COLO668 (cell line): ENCODE results near the gene NTF4.
A peak's percentile ranks its signal among the peaks of the same experiment; 100 is the strongest.

Source experiments
- DNase-seq: peaks from one replicate; lab custom pipeline; 2025; ENCODE audit not compliant: unreplicated experiment; lab: John Stamatoyannopoulos, UW

The NTF4 gene

DNA sequence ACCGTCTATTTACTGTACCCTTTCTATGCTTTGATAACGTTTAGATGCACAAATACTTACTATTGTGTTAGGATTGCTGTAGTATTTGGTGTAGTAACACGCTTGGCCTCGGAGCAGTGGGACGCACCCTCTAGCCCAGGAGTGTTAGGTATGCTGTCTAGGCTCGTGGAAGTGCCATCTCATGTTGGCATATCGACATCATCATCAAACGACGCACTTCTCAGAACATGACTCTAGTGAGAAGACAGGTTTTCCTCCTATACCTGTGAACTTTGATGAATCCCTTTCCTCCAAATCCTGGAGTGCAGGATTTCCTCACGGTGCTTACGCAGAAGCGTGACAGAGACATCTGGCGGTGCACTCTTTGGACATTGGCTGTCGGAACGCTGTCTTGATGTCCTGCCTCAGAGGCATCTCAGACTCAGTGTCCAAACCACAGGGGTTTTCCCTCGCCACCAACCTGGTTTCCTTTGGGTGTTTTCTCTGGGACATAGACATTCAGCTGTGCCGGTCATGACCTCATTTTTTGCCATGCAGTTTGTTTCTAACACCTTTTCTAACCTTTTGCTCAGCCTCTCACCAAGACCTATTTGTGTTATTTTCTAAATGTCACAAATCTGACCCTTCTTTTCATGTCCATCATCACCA is 26.9 kb upstream of the NTF4 start:
- DNase-seq = no peak

DNA sequence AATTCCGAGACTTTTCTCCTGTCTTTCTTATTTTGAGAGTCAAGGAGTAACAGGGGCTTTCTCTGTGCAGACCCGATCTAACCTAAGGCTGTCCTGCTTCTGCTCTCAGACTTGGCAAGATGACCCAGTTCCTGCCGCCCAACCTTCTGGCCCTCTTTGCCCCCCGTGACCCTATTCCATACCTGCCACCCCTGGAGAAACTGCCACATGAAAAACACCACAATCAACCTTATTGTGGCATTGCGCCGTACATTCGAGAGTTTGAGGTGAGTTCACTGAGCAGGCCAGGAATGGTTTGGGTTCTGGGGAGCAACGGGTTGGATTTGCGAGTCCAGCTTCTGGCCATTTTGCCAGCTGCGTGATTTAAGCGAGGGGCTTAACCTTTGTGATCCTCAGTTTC is 21.7 kb upstream of the NTF4 start:
- no peak for DNase-seq

- no peak for DNase-seq
Measured at GRCh38 chr19:49085868-49086232, 21.2 kb upstream of the NTF4 start.

DNA sequence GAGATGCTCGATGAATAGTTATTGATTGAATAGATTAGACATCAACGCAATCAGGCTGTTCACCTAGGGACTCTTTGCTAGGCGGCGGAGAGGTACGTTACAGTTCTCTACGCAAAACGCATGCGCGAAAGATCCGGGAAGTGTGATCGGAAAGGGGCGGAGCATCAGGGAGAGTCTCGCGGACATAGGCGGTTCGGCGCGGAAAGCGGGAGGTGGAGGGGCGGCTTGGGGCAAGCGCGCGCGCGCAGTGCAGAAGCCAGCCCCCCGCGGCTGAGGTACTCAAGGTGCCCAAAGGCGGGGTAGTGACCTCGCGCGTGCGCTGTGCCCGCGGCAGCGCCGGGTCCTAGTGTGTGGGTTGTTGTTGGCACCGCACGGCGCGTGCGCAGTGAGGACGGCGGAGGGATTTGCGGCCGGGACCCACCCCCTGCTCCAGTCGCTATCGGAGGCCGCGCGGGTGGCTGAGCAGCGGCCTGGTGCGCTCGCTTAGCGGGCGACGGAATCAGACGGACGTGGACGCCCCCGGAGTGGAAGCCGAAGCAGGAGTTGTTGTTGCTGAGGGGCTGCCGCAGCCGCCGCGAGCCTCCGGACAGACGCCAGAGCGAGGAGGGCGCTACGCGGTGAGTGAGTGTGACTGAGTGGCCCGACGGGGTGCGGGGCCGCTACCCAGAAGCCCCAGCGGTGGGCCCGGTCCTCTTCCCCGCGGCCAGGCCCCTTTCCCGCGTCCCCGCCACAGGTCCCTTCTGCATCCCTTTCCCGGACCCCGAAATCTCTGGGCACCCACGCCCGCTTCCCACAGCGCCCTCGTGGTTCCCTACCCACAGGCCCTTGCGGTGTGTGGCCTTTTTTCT is 20.6 kb upstream of the NTF4 start, which contains the start of gene SNRNP70:
Gene SNRNP70 (plus strand): TSS at position 432 of the 848 bp plus-strand sequence. CDS start 964 bp downstream, outside the sequence.
- DNase-seq = peak; percentile 99

DNA sequence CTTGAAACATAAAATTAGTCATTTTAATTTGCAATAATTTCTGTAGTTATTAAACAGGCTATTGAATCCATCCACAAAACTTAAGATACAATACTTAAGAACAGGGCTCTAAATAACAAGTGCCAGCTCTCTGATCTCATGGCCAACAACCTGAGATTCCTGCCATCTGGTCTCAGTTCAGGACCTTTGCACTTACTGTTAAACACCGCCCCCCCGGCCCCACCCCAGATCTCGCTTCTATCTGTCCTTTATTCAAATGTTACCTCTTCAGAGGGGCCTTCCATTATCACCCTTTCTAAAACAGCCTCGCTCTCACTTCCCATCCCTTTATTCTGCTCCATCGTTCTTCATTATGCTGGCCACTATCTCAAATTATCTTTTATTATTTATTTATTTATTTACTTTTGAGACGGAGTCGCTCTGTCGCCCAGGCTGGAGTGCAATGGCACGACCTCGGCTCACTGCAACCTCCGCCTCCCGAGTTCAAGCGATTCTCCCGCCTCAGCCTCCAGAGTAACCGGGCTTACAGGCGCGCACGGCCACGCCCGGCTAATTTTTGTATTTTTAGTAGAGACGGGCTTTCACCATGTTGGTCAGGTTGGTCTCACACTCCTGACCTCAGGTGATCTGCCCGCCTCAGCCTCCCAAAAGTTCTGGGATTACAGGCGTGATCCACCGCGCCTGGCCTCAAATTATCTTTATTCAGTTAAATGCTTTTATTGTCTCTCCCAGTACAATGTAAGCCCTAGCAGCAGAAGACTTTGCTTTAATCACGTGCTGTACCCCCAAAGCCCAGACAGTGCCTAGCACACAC is 19.8 kb upstream of the NTF4 start:
- DNase-seq = peak; percentile 15

DNA sequence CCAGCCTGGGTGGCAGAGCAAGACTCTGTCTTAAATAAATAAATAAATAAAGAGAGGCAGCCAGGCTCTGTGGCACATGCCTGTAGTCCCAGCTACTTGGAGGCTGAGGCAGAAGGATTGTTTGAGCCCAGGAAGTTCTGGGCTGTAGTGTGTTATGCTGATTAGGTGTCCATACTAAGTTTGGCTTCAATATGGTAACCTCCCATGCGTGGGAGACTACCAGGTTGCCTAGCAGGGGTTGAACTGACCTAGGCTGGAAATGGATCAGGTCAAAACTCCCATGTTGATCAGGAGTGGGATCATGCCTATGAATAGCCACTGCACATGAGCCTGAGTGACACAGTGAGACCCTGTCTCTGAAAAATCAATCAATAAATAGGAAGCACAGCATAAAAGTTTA is 16.7 kb upstream of the NTF4 start:
- no peak for DNase-seq

GRCh38 chr19:49080392-49080791 is 15.8 kb upstream of the NTF4 start:
- no peak for DNase-seq

DNA sequence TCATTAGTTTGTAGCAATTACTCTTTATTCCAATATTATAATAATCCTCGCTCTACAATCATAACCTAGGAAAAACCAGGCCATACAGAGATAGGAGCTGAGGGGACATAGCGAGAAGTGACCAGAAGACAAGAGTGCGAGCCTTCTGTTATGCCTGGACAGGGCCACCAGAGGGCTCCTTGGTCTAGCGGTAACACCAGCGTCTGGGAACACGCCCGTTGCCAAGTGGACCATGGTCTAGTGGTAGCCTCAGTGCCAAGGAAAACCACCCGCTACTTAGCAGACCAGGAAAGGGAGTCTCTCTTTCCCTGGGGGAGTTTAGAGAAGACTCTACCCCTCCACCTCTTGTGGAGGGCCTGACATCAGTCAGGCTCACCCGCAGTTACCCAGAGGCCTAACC is 10.3 kb upstream of the NTF4 start:
- DNase-seq = peak; percentile 52

DNA sequence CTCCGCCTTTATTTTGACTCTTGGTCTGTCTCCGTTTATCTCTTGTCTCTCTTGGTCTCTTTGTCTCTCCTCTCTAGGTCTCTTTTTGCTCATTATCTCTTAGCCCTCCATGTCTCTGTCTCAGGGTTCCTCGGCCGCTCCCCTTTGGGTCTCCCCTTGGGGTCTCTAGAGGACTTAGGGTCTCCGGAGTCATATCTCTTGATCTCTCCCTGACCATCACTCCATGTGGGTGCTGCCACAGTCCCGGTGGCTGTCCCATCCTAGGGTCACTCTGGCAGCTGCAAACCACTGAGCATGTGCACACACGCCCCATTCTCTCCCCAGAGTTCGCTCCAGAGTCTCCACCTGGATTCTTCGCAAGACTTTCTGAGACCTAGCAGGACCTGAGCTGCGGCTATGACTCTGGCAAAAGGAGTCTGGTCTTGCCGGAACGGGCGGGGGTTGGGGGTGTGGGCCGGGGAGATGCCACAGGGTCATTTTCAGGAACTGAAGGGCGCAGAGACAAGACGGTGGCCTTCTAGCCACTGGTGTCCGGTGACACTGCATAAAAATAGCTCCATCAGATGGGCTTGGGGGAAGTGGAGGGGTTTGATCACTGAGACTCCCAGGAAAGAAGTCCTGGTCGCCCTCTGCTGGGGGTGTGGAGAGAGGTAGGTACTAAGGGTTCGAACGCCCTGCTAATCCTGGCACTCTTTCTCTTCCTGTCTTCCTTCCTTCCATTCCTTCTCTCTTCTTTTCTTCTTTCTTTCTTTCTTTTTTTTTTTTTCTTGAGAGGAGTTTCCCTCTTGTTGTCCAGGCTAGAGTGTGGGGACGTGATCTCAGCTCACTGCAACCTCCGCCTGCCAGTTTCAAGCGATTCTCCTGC is 9.1 kb upstream of the NTF4 start:
- no peak for DNase-seq

GRCh38 chr19:49071860-49072547 is 7.4 kb upstream of the NTF4 start:
- peak; percentile 15 for DNase-seq

DNA sequence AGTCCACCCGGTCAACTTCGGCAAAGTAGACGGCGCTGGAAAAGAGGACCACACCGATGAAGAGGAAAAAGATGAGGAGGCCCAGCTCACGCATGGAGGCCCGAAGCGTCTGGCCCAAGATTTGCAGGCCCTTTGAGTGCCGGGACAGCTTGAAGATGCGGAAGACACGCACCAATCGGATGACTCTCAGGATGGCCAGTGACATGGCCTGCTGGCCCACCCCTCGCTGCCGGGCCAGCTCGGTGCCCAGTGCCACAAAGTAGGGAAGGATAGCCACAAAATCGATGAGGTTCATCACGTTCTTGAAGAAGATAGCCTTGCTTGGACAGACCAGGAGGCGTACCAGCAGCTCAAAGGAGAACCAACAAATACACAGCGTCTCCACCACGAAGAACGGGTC is 5.8 kb upstream of the NTF4 start:
- no peak for DNase-seq

DNA sequence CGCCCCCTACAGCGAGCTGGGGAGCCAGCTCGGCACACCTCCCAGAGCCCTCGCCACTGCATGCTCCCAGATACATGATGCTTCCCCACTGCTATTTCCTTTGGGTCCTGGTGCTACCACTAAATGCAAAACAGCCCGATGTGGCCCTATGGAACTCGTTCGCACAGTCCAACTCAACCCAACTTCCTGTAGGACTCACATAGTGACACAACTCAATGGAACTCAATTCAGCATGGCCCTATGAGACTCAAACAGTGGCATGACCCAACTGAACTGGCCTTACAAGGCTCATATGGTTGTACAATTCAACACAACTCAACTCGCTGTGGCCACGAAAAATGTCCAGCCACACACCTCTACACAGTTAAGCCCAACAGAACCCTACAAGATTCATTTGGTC is 4.4 kb upstream of the NTF4 start:
- no peak for DNase-seq

- no peak for DNase-seq
Measured at GRCh38 chr19:49067554-49067953, 2.9 kb upstream of the NTF4 start.

DNA sequence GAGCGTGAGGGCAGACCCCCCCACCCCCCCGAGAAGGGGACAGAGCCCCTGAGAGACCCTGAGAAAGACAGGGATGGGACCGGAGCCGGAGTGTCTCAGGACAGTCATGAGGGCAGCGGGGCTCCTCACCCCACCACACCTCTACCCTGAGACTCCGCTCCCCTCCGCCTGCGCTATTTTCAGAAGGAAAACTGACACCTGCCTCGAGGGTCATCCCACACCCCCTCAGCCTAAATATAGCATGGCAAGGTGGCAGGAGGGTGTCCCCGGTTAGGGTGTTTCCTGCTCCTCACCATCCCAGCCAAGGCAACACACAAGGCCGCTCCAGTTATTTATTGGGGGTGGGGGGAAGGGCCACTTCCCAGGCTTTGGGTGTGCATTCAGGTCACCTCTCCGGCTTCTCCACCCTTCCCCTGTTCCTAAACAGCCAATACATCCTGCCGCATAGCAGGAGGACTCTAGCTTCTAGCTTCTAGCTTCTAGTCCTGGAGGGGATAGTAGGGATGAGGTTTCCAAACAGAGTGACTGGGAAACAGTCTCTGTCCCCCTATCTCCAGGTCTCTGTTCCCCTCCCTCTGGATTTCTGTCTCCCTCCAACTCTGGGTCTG is 1.4 kb upstream of the NTF4 start:
- DNase-seq = no peak

DNA sequence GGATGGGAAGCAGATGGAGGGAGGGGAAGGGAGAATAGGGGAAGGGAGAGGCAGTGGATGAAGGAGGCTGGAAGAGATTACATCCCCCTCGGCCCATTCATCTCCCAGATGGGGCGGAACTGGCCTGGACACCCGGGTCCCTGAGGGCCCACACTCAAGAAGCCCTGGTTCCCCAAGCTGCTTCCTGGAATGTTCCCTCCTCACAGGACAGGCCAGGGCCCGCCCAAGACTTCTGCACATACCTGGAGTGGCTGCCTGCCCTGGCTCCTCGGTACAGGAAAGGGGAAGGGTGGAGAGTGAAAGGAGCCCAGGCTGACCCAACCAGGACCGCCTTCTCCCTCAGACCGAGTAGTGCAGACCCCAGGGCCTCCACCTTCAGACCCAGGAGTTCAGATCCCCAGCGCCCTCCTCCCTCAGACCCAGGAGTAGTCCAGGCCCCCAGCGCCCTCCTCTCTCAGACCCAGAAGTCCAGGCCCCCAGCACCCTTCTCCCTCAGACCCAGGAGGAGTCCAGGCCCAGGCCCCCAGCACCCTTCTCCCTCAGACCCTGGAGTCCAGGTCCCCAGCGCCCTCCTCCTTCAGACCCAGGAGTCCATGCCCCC is 489 bp downstream of the NTF4 start:
- DNase-seq = no peak

GRCh38 chr19:49061445-49061844 is 3.2 kb downstream of the NTF4 start:
- no peak for DNase-seq

- no peak for DNase-seq
Measured at GRCh38 chr19:49061000-49061399, 3.6 kb downstream of the NTF4 start.

- no peak for DNase-seq
Measured at GRCh38 chr19:49059053-49059452, 5.6 kb downstream of the NTF4 start.

DNA sequence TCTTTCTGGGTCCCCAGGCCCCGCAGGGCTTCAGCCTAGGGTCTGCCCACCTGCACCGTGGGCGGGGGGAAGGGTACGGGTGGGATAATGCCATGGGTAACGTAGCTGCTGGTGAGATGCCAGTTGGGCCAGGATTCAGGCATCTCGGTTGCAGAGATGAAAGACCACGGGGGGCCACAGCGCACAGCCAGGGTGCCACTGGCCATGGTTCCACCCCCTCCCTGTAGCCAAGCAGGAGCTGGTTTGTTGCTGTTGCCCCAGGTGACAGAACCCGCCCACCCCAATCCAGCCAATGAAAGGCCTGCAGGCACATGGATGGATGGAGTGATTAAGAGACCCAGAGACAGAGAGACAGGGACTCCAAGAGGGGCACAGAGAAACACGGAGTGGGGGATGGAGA is 6.1 kb downstream of the NTF4 start:
- DNase-seq = peak; percentile 1
